Vagina (tissue), 2 donors: ENCODE results near the gene SLC51A.

ENCODE experiments used
- CTCF ChIP-seq, 3 experiments: fragments of 450-650 bp in 2 of 3; fragments of 200-600 bp in 1 of 3; sonication (generic) in 1 of 3; IDR thresholded peaks; one replicate each; pipeline ENCODE4 v1.5.1; 2017 to 2019; ENCODE audit warnings: antibody characterized with exemption in 3 of 3, mild to moderate bottlenecking in 2 of 3, moderate library complexity in 2 of 3
- POLR2A ChIP-seq, 2 donors: fragments of 450-650 bp; IDR thresholded peaks; one replicate each; pipeline ENCODE4 v1.6.1; 2017; ENCODE audit warnings: antibody characterized with exemption in 2 of 2, mild to moderate bottlenecking in 2 of 2, moderate library complexity in 2 of 2
- POLR2AphosphoS5 ChIP-seq, 2 donors: sonication (generic); formaldehyde crosslinking; IDR thresholded peaks; one replicate each; pipeline ENCODE4 v1.9.0; 2017; ENCODE audit warnings: antibody characterized with exemption in 2 of 2, mild to moderate bottlenecking in 2 of 2, low read depth in 1 of 2; ENCODE audit not compliant: insufficient read depth in 1 of 2

- TF ChIP-seq CTCF (IDR thresholded peaks at IDR 0.05) (no peak), POLR2A (IDR thresholded peaks at IDR 0.05) (no peak), POLR2AphosphoS5 (IDR thresholded peaks at IDR 0.05; ENCODE audit: insufficient read depth in 1 of 2, low read depth in 1 of 2) (no peak)
Observed at GRCh38 chr3:196219194-196219969, 3.0 kb downstream of the SLC51A start.
